ENCODE results near the gene PDIA6.
"Not testable (repeated sequence)": the region's sequence is repeated elsewhere in the genome, so short reads cannot be mapped to it uniquely, and the experiment has no call there.

Gene PDIA6

DNA sequence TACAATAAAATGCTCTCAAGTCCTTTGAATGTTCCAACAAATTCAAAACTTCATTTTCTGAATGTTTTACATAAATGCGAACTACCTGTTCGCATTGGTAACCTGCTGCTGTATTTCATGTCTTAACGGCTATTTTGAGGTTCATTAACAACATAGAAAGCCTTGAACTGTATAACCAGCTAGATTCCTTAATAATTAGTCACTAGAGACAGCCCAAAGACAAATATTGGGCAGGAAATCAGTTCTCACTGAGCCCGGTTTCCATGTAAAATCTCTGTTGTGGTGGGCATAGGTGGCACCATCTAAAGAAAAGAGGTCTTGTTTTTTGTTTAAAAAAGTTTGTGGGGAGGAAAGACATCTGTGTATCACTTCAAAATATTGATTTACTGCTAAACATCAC lies 29.2 kb downstream of the PDIA6 start:
- FAIRE-seq, result no peak
- DNase-seq (ENCODE audit: insufficient read length, low spot score), result no peak

DNA sequence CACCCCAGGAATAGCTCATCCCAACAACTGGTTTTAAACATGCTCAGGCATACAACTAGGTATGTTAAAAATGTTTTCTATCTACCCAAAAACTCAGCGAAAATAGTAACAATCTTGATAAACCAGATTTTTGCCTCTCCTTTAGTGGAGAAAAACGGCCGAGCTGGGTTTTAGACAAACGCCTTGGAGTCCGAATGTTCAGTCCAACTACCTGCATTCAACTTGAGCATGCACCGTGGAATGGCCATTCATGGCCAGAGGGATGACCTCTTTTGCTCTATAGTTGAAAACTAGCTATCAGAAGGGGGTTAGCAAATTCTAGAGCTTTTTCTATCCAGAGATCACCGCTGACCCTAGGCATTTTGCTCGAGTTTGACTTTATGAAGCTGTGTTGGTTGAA lies 30.8 kb downstream of the PDIA6 start:
- FAIRE-seq, result no peak
- DNase-seq (ENCODE audit: insufficient read length, low spot score), result no peak

DNA sequence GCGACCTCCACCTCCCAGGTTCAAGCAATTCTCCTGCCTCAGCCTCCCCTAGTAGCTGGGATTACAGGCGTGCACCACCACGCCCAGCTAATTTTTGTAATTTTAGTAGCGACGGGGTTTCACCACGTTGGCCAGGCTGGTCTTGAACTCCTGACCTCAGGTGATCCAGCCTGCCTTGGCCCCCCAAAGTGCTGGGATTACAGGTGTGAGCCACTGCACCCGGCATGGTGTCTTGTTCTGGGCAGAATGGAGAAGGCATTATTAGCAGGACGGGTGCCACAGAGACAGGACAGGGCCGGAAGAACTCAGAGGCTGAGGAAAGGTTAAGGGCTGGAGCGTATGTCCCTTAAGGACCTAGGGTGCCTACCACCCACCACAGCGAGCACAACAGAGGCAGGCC lies 31.8 kb downstream of the PDIA6 start:
- DNase-seq (ENCODE audit: insufficient read length, low spot score); FAIRE-seq: not testable (repeated sequence)

DNA sequence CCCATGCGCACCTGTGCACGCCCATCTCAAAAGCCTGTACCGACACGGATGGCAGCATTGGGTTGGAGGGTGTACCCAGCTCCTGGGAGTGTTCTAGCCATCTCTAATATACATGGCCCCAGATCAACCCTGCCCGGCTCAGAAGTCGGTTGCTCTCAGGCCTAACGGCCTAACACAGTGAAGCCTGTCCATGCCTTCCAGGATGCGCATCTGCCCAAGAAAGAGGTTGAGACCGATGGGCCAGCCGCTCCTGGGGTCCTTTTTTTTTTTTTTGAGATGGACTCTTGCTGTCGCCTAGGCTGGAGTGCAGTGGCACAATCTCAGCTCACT lies 32.1 kb downstream of the PDIA6 start:
- FAIRE-seq (no peak), DNase-seq (ENCODE audit: insufficient read length, low spot score) (no peak)

DNA sequence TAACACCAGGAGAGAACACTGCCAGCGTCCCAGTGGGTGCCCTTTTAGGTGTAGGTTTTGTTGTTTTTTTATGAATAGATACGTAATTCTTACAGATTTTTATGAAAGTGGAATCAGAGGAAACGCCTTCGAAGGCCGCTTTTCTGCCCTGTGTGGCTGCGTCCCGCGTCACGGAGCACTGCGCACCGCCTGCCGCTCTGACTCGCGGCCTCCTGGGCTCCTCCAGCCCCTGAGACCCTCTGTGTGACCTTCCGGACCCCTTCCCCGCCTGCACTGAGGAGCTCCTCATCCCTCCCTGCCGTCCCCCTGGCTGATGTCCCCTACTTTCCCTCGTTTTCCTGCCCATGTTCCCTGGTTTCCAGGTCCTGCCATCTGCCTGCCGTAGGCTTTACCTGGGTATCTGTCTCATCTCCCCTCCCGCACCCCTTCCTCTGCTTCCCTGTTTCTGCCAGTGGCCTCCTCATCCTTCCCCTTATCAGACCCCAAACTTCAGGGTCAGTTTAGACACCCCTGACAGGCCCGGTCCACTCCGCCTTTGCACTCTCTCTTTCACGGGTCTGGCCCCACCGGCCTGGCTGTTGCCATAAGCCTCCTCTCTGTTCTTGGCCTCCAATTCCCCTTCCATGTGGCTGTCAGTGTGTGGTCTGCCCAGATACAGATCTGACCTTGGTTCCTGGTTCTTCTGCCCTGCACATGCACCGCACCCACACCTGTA lies 32.7 kb downstream of the PDIA6 start:
- no peak for FAIRE-seq

DNA sequence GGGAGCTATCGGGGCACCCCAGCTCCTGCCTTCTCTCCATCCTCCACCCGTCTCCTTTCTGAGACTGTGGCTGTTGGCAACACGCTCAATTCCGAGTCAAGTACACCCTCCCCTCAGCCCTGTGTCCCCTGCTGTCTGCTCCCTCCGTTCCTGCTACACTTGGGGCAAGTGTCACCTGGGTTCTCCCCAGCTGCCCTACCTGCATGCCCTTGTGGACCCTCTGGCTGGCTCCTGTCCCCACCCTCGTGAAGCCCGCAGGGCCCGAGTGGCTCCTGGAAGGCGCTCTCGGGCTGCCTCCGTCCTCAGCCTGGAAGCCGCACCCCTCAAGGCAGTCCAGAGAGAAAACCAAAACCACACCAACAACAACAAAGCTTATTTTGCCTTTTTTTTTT lies 33.9 kb downstream of the PDIA6 start:
- FAIRE-seq (no peak), DNase-seq (ENCODE audit: insufficient read length, low spot score) (no peak)

More for the DNA sequence above, 32.7 kb downstream of the PDIA6 start:
- no peak for DNase-seq (ENCODE audit: insufficient read length, low spot score)

- no peak for DNase-seq (ENCODE audit: insufficient read length, low spot score)
- no peak for FAIRE-seq
These were observed 34.5 kb downstream of the PDIA6 start for GRCh38 chr2:10777842-10778723.

GRCh38 chr2:10777111-10777841 lies 35.3 kb downstream of the PDIA6 start:
- no peak for DNase-seq (ENCODE audit: insufficient read length, low spot score)
- FAIRE-seq, result no peak

DNA sequence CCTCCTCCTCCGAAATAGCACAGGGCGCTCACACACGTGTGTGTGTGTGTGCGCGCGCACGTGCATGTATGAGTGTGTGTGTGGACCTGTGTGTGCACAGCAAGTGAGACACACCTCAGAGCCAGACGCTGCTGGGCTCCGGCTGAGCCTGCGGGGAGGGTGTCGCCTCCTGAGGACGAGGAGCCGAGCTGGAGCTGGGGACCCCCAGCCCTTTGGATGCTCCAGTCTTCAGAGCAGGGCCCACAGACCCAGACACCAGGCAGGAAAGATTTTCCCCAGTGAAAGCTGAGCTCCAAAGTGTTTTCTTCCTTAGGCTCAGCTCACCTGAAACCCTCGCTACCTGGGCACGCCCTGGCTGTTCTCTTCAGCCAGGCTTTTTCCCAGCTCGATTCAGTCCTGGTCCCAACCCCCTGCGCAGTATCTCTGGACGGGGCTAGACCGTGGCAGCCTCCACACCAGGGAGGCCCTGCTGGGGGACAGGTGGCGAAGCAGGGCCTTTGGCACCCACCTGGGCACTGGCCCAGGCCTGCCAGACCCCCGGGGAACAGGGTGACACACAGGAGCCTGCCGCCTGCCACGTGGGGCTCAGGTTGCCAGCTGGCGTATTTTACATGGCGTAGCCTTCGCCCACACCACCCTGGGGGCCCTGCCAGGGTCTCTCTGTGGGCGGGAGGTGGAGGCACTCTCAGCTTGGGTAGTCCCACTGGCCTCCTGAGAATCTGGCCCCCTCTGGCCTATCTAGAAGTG lies 36.2 kb downstream of the PDIA6 start:
- DNase-seq (ENCODE audit: insufficient read length, low spot score) (no peak), FAIRE-seq (no peak)

DNA sequence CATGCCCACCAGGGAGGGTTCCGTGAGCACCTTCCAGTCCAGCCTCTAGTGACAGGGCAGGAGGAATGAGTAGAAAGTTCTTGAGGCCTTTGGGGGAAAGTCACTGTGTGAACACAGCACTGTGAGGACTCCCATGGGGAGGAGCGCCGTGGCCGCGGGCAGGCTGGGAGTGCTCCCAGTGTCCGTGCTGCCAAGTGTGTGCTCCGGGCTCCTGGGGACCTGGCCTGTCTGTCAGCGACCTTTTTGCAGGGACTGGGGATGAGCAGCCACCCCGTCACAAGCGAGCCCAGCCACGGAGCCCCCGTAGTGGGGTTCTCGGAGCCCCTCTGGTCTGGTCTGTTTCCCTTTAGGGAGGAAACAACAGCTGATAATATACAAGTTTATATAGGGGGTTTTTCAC lies 36.8 kb downstream of the PDIA6 start:
- FAIRE-seq (no peak), DNase-seq (ENCODE audit: insufficient read length, low spot score) (no peak)

DNA sequence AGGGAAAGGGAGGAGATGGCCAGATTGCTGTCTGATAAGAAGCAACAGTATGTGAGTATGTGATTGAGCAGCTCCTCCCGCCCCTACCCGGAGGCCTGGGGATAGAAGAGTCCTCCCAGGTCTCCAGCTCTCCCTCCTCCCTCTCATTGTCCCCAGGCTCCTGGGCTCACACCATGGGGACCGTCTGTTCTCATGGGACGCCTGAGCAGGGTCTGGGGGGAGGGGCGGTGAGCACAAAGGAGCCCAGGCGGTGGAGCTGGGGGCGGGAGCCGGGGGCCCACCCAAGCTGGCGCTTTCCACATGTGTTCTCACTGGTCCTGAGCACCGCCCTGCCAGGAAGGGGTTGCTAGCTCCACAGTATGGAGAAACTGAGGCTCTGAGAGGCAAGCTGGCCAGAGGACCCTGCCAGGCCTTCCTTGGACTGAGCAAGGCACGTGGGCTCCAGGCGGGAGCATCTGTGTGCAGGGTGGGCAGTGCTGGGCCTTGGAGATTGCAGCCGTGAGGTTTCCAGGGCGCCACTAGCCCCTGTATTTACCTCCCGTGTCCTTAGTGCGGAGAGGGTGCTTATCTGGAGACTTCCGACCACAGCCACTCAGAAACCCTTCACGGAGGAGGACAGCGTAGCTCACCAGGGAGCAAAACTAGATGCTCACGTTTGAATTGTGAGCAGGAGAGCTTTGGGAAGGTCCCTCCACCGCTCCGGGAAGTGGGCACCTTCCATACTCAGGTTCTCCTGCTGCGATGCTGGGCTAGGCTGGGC lies 37.4 kb downstream of the PDIA6 start:
- DNase-seq (ENCODE audit: insufficient read length, low spot score) (no peak), FAIRE-seq (no peak)

GRCh38 chr2:10774394-10774793 lies 38.2 kb downstream of the PDIA6 start:
- no peak for DNase-seq (ENCODE audit: insufficient read length, low spot score)

GRCh38 chr2:10773821-10774341 lies 38.7 kb downstream of the PDIA6 start:
- no peak for DNase-seq (ENCODE audit: insufficient read length, low spot score)
- no peak for FAIRE-seq

More at GRCh38 chr2:10774394-10774793, 38.2 kb downstream of the PDIA6 start:
- no peak for FAIRE-seq

DNA sequence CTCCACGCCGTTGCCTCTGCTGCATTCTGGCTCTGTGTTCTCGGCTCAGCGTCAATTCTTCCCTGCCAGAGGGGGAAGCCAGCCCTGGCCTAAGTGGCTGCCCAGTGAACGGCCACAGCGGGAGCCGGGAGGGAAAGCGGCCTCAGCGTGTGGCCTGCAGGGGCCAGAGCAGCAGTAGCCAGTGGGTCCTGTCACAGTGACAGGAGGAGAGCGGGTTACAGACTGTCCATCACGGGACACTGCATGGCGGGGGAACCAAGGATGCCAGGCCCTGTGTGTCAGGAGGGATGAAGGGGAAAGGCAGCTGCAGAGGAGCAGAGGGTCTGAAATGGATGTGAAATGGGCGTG lies 39.7 kb downstream of the PDIA6 start:
- no peak for FAIRE-seq
- DNase-seq (ENCODE audit: insufficient read length, low spot score), result no peak

DNA sequence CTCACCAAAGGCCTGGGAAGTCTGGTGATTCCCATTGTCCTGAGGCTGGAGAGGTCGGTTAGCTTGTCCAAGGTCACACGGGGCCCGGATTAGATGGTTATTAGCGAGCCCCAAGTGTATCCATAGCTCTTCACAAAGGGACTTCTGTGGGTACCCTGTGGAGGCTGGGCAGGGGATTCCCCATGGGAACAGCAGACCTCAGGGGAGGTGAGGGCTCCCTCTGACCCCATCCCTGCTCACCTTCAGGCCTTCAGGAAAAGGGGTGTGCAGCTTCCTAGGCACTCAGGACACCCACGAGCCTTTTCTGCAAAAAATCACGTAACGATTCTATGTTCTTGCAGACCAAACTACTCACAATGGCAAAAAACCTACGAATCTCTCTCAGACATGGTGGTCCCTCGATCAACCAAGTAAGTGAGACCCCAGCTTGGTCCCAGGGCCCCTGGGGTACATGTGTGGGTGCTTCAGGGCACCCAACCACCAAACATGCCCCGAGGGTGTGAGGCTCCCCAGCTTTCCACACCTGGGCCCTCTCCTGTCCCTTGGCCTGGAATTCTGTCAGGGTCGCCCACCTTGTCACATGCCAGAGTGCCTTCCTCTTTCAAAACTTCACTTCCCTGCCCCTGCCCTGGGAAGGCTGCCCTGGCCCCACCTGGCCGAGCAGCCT lies 40.3 kb downstream of the PDIA6 start:
- FAIRE-seq (no peak), DNase-seq (ENCODE audit: insufficient read length, low spot score) (no peak)

DNA sequence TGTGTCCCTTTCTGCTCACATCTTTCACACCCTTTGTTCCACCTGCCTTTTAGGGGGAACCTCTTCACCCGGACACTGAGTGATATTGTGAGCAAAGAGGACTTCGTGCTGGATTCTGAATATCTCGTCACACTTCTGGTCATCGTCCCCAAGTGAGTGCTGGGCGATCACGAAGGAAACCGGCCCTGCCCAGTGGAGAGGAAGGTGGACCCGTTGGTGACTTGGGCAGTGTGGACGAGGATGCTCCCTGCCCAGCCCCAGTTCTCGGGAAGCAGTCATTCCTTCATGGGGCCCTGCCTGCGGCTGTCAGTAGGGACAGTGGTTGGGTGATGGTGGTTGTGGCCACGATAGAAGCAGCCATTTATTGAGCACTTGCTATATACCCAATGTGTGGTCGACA lies 40.8 kb downstream of the PDIA6 start:
- FAIRE-seq (no peak), DNase-seq (ENCODE audit: insufficient read length, low spot score) (no peak)

DNA sequence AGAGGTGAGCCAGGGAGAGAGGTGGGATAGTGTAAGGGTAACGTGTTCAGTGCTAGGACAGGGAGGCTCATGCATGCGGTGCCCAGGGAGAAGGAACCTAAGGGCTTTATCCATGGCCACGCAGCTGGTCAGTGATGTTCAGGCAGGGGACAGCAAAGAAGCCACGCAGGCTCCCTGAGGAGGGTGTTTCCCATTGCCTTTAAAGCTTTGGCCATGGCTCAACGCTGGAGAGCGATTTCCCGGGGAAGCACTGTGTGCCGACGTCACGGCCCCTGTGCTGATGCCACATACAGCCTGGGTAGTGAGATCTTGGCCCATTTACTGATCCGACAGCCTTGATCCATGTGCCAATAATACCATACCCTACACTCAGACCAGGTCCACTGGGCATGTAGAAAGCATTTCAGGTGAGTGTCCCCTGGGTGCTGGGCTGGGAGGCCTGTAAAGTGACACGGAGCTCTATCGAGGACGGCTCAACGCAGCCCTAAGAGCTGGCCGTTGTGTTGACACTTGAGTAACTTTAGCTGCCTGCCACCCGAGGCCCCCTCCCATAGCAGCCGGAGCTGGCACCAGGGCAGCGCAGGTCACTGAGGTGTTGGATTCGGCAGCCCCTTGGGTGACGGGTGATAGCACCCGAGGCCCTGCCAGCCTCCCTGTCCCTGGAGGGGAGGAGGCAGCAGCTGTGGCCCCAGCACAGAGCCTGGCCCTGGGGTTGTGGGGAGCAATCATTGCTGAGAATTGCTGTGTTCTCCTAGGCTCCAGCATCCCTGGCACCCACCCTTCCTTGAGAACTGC lies 41.4 kb downstream of the PDIA6 start:
- FAIRE-seq (no peak), DNase-seq (ENCODE audit: insufficient read length, low spot score) (no peak)

- DNase-seq (ENCODE audit: insufficient read length, low spot score) (no peak), FAIRE-seq (no peak)
These were observed 44.5 kb downstream of the PDIA6 start for GRCh38 chr2:10768063-10768507.

DNA sequence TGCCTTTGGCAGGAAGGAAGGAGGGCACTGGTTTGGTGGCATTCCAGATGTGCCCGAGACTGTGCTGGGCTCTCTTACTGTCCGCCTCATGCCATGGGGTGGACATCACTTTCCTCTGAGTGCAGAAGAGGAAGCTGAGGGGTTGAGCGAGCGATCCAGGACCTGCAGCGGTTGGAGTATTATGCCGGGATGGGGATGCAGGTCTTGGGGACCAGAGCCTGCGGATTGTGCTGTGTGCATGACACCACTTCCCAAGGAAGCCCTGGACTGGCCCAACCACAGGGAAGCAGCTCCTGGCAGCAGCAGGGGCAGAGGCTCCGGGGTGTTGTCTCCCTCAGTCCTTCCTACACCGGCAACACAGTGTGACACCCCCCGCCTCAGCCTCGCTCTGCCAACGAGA lies 46.7 kb downstream of the PDIA6 start:
- no peak for FAIRE-seq
- DNase-seq (ENCODE audit: insufficient read length, low spot score), result no peak

Data from GM19239 (cell line).